Lower leg skin (tissue), 3 donors: Measurements from ENCODE around the gene KCNK3.

Experiments used
- POLR2A ChIP-seq, 2 donors: fragments of 450-650 bp; IDR thresholded peaks; one replicate each; pipeline ENCODE4 v1.6.1; 2016 to 2017; ENCODE audit warnings: antibody characterized with exemption in 2 of 2, mild to moderate bottlenecking in 1 of 2, moderate library complexity in 1 of 2
- TF ChIP-seq, protein P1 (sequence below), 3 donors: fragments of 450-650 bp; IDR thresholded peaks; one replicate each; pipeline ENCODE4 v1.5.1; 2016; ENCODE audit warnings: antibody characterized with exemption in 3 of 3, mild to moderate bottlenecking in 3 of 3, moderate library complexity in 2 of 3

DNA sequence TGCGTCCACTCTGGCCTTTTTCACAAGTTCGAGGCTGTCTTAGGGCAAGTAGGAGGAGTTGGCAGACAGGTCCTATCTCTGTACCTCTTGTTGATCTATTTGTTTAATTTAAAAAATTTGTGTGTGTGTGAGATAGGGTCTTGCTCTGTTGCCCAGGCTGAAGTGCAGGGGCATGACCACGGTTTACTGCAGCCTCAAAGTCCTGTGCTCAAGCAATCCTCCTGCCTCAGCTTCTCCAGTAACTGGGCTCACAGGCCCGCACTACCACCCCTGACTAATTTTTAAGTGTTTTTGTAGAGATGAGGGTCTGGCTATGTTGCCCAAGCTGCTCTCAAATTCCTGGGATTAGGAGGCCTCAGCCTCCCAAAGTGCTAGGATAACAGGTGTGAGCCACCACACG, 67.3 kb downstream of the KCNK3 start:
- TF ChIP-seq, protein P1, sequence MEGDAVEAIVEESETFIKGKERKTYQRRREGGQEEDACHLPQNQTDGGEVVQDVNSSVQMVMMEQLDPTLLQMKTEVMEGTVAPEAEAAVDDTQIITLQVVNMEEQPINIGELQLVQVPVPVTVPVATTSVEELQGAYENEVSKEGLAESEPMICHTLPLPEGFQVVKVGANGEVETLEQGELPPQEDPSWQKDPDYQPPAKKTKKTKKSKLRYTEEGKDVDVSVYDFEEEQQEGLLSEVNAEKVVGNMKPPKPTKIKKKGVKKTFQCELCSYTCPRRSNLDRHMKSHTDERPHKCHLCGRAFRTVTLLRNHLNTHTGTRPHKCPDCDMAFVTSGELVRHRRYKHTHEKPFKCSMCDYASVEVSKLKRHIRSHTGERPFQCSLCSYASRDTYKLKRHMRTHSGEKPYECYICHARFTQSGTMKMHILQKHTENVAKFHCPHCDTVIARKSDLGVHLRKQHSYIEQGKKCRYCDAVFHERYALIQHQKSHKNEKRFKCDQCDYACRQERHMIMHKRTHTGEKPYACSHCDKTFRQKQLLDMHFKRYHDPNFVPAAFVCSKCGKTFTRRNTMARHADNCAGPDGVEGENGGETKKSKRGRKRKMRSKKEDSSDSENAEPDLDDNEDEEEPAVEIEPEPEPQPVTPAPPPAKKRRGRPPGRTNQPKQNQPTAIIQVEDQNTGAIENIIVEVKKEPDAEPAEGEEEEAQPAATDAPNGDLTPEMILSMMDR (IDR thresholded peaks at IDR 0.05) = no peak
- TF ChIP-seq POLR2A (IDR thresholded peaks at IDR 0.05) = no peak
